Breast epithelium (tissue), 3 donors: ENCODE measurements around the gene PLEKHH1.

Experiments used
- POLR2A ChIP-seq: fragments of 450-650 bp; IDR thresholded peaks from one replicate; pipeline ENCODE4 v1.6.1; 2016; ENCODE audit warnings: antibody characterized with exemption, mild to moderate bottlenecking, moderate library complexity
- POLR2AphosphoS5 ChIP-seq, 3 donors: sonication (generic); formaldehyde crosslinking; IDR thresholded peaks; one replicate each; pipeline ENCODE4 v1.6.1; 2017; ENCODE audit warnings: antibody characterized with exemption in 3 of 3
- TF ChIP-seq, protein P1 (sequence below), 3 donors: fragments of 450-650 bp; IDR thresholded peaks; one replicate each; pipeline ENCODE4 v1.5.1; 2016 to 2017; ENCODE audit warnings: antibody characterized with exemption in 3 of 3, mild to moderate bottlenecking in 3 of 3, moderate library complexity in 3 of 3

DNA sequence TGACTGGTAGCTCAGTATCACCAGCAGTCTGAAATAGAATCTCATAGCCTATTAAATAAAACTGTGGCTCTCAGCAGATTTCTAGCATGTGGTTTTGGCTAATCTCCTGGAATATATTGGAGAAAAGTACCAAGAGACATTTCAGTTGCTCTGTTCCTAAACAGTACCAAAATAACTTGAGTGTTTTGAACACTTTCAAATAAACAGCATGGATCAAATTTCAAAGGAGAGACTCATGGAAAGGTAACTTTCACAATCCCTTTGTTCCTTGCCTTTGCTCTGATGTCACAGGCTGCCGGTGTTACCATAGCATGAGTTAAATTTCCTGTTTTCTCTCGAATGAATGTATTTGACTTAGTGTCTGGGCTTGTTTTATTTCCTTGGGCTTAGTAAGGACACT is 90.0 kb downstream of the PLEKHH1 start:
- TF ChIP-seq POLR2A (no peak), POLR2AphosphoS5 (IDR thresholded peaks at IDR 0.05) (no peak)
- TF ChIP-seq, protein P1, sequence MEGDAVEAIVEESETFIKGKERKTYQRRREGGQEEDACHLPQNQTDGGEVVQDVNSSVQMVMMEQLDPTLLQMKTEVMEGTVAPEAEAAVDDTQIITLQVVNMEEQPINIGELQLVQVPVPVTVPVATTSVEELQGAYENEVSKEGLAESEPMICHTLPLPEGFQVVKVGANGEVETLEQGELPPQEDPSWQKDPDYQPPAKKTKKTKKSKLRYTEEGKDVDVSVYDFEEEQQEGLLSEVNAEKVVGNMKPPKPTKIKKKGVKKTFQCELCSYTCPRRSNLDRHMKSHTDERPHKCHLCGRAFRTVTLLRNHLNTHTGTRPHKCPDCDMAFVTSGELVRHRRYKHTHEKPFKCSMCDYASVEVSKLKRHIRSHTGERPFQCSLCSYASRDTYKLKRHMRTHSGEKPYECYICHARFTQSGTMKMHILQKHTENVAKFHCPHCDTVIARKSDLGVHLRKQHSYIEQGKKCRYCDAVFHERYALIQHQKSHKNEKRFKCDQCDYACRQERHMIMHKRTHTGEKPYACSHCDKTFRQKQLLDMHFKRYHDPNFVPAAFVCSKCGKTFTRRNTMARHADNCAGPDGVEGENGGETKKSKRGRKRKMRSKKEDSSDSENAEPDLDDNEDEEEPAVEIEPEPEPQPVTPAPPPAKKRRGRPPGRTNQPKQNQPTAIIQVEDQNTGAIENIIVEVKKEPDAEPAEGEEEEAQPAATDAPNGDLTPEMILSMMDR (IDR thresholded peaks at IDR 0.05): no peak
